SIG-M5 treated with dmso at 0.1 percent for 504 hours (cell line): Measurements from ENCODE around the gene ADGRL4.
A peak's percentile ranks its signal among the peaks of the same experiment; 100 is the strongest.
"Not testable (repeated sequence)": the region's sequence is repeated elsewhere in the genome, so short reads cannot be mapped to it uniquely, and the experiment has no call there.

Experiments used
- DNase-seq: peaks from one replicate; lab custom pipeline; 2025; ENCODE audit not compliant: unreplicated experiment; lab: John Stamatoyannopoulos, UW

The ADGRL4 gene

DNA sequence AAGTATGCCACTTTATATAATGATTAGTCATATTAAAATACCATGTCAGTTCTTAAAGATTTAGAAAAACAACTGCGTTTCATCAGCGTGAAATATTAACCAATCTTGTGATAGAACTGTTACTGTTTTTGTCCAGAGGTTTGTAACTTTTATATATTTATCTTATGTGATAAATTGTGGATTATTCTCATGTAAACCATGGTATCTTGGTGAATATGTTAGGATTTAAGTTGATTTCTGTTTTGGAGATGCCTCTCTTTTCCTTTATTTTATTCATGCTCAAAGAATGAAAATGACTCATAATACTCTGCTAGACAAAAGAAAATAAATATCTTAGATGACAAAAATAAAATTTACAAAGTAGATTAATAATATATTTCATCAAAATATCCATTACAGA lies 88.4 kb downstream of the ADGRL4 start:
- no peak for DNase-seq

DNA sequence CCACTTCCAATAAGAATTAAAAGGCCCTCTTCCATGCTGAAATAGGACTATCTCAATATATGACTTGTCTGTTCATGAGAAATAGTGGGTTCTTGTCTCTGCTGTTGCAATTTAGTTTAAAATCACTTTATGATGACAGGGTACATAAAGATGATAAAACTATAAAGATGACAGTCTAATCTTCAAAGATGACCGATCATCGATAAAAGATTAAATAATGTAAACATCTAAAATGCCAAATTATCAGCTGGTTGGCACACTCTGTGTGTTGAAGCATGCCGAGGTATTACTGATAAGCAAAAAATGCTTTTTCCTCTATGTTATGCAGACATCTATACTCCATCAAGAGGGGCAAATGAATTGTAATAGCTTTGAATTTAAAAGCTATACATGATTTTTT lies 89.5 kb downstream of the ADGRL4 start:
- no peak for DNase-seq

DNA sequence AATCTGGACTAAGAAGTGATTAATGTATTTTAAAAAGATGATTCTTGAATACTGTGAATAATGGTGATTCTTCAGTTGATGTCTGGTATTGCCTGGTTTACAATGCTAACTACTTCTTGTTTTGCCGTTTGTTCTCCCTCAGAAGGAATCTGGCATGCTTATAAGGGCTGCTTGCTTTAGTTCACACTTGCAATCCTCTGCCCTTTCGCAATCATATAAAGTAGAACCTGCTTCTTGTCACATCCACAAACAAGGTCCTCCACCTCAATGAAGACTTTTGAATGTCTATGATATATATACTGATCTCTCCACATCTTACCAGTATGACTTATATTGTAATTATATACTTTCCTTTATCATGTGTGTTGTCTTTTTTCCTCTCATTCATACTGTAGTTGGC lies 92.6 kb downstream of the ADGRL4 start:
- DNase-seq, result no peak

DNA sequence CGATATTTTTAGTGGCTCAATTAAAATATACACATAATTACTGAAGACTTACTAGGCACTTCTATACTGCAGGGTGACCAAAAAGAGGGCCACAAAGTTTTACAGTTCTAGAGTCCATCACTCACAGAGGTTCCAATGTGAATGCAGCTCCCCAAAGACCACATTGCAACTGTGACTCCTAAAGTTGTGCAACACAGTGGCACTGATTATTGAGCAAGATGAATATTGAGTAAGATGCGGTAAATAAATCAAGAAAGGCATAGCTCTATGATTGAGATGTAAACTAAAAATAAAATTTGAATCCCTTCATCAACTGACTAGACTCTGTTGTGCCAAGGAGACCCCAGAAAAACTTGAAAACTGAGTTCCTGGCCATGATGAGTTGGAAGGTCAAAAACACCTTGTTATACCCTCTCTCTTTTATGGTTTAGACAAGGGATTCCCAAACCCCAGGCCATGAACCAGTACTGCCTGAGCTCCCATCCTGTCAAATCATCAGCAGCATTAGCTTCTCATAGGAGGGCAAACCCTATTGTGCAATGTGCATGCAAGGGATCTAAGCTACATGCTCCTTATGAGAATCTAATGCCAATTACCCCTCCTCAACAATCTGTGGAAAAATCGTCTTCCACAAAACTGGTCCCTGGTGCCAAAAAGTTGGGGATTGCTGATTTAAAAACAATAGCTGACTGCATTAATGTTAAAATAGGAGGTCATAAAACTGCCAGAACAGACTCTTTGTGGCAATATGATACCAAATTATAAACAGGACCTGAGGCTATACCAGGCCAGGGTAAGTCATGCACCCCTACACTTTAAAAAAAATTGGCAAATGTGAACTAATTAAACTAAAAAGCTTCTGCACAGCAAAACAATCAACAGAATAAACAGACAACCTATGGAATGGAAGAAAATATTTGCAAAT lies 94.3 kb downstream of the ADGRL4 start:
- peak; percentile 3 for DNase-seq

DNA sequence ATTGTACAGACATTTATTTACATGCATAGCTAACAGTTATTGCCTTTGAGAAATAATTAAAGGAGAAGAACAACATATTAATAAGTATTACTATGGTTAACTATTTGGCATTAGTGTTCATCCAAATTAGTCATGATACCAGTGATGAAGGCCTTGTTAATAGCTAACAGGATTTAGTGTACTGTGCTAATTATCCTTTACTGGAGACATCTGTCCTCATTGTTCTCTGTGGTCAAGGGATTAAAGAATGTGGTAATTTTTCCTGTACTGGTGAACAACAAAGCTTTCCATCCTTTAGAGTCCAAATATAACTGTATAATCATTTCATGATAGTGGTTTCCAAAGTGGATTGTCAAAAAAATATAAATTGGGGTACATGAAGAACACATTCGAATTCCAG lies 103.9 kb downstream of the ADGRL4 start:
- DNase-seq, result no peak

DNA sequence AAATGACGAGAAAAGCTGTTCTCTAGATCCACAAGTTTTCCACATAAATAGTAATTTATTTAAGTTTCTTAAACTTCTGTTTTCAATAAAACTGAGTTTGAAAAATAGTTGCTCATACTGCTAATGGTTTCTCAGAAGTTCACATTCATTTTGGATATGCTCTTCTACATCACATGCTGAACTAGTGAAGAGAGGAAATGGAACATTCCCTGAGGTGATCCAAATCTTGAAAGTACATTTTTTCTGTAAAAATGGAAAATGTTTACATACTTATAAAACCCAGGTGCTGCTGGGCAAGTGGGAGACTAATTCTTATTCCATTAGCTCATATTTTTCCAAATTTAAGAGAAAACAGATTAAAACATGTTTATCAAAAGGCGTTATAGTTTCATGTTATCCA lies 111.7 kb downstream of the ADGRL4 start:
- no peak for DNase-seq

DNA sequence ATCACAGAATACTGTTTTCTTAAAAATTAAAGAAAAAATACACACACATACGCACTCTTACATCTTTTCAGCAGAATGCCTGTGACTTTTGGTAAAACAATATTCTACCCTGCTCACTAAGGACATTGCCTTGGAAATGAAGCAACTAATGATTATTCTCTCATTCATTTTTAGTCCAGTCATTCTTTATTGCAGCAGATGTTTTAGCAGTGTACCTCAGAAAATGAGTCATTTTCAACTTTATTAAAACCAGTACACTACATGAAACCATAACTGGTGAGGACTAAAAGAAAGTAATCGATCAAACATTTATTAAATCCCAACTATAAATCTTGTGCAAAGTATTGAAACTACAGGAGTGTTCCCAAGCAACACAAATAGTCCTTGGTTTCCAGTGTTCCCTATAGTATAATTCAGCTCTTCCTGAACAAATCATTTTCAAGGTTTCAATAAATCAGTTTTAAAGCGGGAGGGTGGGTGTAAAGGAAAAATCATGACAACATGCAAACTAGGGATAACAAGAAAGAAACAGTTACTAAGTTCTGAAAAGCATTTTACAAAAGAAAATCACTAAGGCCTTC lies 114.2 kb downstream of the ADGRL4 start:
- no peak for DNase-seq

DNA sequence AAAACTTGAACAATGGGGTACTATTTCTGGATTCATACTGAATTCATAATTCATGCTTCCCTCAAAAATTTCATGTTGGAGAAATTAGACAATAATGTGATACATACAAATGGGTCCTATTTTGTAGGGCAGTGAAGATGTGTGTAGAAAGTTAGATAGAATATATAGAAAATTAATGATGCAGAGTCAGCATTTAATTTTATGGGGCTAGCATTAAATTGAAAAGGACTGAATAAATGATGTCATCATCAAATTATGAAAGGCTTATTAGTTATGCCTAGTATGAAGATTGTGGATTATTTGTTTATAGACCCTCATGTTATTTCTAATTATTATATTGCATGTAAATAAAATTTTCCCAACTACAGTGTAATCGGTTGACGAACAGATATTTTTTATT lies 119.1 kb downstream of the ADGRL4 start:
- no peak for DNase-seq

DNA sequence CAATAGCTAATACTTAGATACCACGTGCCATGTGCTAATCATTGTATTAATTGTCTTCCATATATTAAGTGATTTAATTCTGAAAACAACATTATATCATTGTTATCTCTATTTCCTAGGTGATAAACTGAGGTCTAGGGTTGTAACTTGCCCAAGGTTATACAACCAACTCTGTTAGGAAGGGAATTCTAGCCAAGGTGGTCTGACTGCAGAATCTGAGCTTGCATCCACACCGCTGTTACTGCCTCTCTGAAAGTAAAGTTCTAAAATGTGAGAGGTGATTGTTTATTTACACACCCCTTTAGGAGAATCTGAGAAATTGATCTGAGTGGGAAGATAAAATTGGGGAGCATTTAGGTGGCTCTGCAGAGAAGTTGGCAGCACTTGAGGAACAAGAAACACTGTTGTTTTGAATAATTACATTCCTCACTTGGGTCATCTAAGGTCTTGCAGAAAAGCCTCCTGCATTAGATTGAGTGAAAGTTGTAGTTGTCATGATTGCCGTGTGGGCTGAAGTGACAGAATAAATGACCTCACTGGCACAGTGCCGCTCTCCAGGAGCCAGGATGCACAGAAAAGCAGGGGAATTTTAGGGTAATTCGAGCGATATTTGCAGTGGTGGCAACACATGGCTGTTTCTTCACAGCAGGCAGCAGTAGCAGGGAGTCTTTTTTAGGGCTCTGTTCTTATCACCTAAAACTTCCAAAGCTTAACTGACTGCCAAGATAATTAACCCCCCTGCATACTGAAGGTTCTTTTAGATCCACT lies 121.7 kb downstream of the ADGRL4 start:
- no peak for DNase-seq

DNA sequence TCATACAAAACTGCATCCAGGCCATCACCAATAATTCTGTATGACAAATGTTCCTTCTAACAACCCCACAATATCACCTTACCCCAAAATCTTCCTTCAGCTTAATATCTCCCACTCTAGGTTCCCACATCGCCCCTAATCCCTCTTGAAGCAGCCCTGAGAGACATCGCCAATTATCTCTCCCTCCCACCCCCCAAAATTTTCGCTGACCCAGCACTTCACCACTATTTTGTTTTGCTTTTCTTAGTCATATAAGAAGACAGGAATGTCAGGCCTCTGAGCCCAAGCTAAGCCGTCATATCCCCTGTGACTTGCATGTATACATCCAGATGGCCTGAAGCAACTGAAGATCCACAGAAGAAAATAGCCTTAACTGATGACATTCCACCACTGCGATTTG lies 126.3 kb downstream of the ADGRL4 start:
- no peak for DNase-seq

DNA sequence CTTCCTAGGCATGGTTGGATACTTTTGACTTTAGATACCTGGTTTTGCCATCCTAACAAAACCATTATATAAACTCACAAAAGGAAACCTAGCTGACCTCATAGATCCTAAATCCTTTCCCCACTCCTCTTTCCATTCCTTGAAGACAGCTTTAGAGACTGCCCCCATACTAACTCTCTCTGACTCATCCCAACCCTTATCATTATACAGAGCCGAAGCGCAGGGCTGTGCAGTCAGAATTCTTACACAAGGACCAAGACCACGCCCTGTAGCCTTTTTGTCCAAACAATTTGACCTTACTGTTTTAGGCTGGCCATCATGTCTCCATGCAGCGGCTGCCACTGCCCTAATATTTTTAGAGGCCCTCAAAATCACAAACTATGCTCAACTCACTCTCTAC lies 130.5 kb downstream of the ADGRL4 start:
- DNase-seq, result not testable (repeated sequence)

DNA sequence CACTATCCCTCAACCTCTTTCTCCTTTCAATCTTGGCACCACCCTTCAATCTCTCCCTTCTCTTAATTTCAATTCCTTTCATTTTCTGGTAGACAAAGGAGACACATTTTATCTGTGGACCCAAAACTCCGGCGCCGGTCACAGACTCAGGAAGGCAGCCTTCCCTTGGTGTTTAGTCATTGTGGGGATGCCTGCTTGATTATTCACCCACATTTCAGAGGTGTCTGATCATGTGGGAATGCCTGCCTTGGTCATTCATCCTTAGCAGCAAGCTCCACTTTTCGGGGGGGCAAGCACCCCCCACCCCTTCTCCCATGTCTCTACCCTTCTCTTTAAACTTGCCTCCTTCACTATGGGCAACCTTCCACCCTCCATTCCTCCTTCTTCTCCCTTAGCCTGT lies 133.7 kb downstream of the ADGRL4 start:
- not testable (repeated sequence) for DNase-seq

DNA sequence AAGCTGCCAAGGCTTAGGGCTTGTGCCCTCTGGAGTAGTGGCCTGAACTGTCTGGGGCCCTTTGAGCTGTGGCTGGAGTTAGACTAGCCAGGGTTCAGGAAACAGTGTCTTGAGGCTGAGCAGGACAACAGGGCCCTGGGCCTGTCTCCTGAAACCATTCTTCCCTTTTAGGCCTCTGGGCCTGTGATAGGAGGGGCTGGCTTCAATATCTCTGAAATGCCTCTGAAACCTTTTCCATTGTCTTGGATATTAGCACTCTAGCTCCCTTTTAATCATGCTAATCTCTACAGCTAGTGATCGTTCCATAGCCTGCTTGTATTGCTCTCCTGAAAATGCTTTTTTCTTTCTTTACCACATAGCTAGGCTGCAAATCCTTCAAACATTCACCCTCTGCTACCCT lies 135.3 kb downstream of the ADGRL4 start:
- no peak for DNase-seq

DNA sequence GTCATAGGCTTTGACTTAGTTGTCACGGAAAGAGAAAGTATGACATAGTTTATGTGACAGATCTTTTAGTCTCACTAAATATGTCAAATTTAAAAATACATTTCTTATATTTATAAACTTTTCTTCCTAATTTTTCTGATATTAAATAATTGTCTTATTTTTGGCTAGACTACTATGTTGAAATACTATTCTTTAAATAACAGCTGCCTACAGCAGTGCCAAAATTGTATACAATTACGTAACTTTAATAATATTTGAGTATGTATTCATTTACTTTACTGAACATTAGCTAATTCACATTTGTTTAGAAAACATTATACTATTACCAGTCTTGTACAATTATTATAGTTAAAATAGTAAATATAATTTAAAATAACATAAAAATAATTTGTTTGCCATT lies 137.4 kb downstream of the ADGRL4 start:
- DNase-seq, result no peak

DNA sequence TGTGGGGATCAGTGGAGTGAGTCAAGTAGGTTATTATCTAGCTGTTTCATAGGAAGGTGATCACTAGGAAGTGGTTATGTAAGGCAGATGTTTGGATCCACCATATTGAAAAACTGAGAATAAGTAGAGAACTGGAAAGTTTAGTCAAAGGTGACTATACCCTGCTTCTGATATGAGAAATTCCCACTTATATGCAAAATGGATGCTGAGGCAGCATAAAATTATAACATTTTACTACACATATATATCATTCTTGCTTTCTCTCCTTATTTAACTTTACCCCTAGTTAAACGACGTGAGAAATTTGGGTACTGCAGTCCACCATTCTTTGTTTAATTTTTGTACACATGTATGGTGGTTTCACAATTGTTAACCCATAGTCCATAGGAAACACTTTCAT lies 142.4 kb downstream of the ADGRL4 start:
- no peak for DNase-seq

DNA sequence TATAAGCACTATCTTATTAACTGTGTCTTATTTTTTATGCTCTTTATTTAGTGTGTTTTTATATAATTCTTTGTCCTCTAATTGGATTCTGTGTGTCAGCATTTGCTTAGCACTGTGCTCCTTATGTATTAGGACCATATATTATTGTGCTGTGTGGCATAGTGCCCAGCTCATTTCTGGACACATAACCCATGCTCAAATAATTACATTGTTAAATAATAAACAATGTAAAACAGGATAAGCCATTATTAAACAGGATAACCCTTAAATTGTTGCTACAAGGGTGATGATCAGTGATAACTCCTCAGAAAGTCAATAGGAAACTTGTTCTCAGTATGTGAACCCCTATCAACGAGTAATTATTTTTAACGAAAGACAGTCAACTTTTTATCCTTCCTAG lies 150.4 kb downstream of the ADGRL4 start:
- no peak for DNase-seq

DNA sequence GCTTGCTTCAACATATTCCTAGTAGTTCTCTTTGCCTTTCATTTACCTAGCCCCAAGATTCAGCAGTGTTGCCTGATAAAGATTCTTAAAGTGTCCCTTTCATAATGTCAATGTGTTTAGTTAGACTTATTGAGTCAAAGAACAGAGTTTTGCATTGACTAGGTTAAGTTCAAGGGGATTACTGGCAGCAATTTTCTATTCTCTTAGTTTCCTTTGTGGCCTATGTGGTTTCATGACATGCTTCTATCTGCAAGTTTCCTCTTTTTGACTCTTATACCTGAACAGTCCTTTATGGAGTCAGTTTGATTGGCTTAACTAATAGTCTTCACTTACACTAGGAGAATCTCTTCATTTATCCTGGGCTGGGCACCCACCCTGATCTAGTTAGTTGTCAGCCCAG lies 151.3 kb downstream of the ADGRL4 start:
- no peak for DNase-seq

DNA sequence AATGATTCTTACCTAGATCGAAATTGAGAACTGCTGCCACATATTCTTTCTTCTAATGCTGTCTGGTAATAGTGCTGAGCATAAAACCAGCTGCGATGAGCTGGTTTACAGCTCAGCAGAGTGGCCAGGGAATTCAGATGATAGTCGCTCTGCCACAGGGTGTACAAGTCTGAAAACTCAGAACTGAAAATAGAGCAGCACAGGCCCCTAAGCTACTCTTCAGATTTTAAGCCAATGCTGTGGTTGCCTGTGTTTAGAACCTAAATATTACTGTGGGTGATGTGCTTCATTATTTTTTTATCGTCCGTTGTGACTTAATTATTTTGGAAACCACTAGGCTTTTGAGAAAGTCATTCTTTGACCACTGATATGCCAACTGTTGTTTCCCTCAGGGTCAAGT lies 152.0 kb downstream of the ADGRL4 start:
- DNase-seq, result no peak

DNA sequence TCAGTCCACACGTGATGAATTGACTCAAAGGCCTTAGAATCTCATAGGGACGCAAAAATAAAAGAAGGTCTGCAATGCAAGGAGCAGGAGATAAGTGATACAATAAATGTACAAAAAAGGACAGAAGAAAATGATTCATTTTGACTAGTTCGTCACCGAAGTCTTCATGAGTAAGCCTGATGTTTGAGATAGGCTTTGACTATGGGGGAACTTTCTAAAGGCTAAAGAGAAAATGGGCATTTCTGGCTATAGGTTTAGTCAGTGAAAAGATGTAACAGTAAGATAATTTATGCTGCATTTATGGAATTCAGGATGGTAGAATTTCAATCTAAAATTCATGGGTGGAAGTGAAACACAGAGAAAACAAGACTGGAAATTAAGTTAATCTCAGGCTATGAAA lies 163.0 kb downstream of the ADGRL4 start:
- no peak for DNase-seq

DNA sequence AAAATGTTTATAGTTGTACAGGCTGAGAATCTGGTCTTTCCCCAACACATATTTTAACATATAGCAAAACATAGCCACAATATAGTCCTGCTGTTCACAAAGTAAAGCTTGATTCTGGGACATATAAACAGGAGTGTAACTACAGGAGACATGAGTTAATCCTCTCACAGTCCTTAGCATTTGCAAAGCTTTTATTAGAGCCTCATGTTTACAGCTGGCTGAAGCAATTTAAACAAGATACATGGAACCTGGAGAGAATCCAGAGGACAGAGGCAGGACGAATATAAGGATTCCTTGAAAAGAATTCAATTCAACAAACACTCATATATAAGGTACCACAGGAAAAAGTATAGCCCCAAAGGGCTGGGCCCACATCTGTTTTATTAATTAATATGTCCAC lies 163.4 kb downstream of the ADGRL4 start:
- no peak for DNase-seq

DNA sequence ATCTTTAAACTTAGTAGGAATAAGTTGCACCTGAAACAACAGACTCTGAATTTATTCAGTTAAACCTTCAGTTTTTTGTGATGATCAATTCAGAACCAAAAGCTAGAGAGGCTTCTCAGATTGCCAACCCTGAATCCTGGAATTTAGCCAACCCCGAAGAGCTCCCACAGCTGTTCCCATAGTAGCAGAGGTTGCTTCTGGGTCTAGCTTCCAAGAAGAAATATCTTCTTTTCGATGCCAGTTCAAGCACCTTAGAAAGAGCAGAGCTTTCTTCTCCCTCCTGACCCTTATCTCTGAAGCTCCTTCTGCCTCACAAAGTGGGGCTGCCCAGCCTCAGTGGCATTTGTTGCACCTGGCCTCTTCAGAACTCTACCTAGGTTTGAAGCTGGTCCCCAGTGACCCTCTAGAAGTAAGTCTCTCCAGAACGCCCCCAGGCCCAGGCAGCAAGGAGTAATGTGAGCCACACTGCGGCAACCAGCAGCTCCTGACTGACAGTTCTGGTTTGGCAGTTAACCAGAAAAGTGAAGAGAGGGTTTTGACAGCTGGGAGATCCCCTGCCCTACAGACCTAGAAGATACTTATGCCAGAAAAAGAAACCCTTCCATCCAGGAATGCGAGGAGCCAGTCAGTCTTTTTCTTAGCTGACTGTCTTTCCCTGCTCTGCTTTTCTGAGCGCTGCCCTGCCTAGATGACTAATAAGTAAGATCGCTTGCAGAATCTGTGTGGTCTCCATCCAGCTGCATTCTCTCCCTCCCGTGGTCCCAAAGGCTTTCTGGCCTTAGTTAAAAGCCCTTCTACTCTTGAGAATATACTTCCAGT lies 165.9 kb downstream of the ADGRL4 start:
- DNase-seq, result no peak
